Measurements from ENCODE around the gene DTX1.
"Not testable (repeated sequence)": the region's sequence is repeated elsewhere in the genome, so short reads cannot be mapped to it uniquely, and the experiment has no call there.

Gene DTX1

DNA sequence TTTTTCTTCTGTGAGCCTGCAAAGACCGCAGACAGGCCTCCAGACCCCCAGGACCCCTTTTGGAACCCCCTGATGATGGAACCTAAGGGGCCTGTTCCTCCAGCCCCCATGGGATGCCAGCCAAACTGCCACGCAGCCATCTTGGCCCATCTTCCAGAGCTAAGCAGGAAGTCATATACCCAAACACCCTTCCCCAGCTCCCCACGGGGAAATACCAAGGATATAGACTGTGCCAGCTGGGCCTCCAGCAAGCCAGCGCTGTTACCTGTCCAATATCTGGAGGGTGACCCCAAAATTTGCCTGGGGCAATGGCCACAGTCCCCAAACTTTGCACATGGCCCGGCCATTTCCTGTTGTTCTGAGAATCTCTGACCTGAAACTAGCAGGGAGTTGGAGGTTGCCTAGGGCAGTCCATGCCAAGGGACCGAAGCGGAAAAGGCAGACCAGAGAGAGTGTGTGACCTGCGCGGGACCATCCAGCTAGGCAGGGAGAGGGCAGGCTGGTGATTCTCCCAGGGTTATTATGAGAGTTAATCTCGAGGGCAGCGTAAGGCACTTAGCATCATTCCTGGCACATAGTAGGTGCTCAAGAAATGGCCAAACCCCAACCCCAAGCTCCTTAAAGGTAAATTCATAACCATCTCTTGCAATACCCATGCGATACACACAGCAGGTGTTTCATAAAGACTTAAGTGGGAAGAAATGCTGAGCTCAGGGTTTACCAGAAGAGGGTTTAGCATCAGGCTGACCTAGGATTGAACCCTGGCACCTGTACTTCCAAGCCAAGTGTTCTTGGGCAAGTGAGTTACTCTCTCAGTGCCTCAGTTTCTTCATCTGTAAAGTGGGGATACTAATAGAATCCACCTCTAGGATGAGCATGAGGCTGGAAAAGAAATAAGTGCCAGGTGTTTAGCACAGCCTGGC is 81.6 kb downstream of the DTX1 start:
- no peak overlapping the region for H3K4me3 ChIP-seq (ENCODE audit: control insufficient read depth, low read depth, low read length)
- TF ChIP-seq, protein P1, sequence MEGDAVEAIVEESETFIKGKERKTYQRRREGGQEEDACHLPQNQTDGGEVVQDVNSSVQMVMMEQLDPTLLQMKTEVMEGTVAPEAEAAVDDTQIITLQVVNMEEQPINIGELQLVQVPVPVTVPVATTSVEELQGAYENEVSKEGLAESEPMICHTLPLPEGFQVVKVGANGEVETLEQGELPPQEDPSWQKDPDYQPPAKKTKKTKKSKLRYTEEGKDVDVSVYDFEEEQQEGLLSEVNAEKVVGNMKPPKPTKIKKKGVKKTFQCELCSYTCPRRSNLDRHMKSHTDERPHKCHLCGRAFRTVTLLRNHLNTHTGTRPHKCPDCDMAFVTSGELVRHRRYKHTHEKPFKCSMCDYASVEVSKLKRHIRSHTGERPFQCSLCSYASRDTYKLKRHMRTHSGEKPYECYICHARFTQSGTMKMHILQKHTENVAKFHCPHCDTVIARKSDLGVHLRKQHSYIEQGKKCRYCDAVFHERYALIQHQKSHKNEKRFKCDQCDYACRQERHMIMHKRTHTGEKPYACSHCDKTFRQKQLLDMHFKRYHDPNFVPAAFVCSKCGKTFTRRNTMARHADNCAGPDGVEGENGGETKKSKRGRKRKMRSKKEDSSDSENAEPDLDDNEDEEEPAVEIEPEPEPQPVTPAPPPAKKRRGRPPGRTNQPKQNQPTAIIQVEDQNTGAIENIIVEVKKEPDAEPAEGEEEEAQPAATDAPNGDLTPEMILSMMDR (IDR thresholded peaks at IDR 0.05; ENCODE audit: control insufficient read depth, insufficient read depth, low read depth, low read length, missing control alignments) = no peak
- no peak for DNase-seq (ENCODE audit: low read depth)

DNA sequence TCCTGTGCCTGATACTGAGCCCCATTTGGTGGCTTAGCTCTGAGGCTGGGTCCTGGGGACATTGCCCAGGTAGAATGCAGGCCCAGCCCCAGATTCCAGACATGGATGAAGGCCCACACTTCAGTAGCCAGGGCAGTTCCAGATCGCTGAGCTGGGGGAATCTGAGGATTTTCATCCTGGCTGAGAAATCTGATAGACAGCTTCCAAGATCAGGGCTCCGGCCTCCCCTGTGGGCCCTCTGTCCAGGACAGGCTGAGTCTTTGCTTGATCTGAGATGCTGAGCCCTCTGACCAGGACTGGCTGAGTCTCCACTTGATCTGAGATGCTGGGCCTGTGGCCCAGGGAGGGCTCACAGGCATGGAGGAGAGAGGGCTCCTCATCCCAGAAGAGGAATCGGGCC is 82.3 kb downstream of the DTX1 start:
- no peak for DNase-seq (ENCODE audit: low read depth)
- TF ChIP-seq, protein P1 (IDR thresholded peaks at IDR 0.05; ENCODE audit: control insufficient read depth, insufficient read depth, low read depth, low read length, missing control alignments) = no peak
- no peak overlapping the region for H3K4me3 ChIP-seq (ENCODE audit: control insufficient read depth, low read depth, low read length)

DNA sequence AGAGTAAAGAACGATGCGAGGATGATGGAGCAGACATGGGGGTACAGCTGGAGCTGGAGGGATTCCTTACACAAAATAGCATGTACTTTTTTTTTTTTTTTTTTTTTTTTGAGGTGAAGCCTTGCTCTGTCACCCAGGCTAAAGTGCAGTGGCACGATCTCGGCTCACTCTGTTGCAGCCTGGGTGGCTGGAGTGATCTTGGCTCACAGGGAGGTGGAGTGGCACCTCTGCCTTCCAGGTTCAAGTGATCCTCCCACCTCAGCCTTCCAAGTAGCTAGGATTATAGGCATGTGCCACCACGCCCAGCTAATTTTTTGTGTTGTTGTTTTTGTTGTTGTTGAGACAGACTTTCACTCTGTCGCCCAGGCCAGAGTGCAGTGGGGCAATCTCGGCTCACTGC is 84.2 kb downstream of the DTX1 start:
- no peak overlapping the region for H3K4me3 ChIP-seq (ENCODE audit: control insufficient read depth, low read depth, low read length)
- TF ChIP-seq, protein P1 (IDR thresholded peaks at IDR 0.05; ENCODE audit: control insufficient read depth, insufficient read depth, low read depth, low read length, missing control alignments) = no peak
- no peak for DNase-seq (ENCODE audit: low read depth)

DNA sequence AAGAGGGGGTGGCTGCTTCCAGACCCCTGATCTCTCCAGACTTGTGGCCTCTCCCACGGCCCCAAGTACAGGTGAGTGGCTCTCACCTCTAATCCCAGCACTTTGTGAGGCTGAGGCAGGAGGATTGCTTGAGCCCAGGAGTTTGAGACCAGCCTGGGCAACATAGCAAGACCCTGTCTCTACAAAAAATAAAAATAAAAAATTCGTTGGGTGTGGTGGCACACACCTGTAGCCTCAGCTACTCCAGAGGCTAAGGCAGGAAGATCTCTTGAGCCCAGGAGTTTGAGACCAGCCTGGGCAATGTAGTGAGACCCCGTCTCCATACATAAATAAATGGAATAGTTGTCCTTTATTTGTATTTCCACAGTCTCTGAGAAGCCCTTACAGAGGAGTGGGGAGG is 85.2 kb downstream of the DTX1 start:
- not testable (repeated sequence) for H3K4me3 ChIP-seq (ENCODE audit: control insufficient read depth, low read depth, low read length); DNase-seq (ENCODE audit: low read depth)

DNA sequence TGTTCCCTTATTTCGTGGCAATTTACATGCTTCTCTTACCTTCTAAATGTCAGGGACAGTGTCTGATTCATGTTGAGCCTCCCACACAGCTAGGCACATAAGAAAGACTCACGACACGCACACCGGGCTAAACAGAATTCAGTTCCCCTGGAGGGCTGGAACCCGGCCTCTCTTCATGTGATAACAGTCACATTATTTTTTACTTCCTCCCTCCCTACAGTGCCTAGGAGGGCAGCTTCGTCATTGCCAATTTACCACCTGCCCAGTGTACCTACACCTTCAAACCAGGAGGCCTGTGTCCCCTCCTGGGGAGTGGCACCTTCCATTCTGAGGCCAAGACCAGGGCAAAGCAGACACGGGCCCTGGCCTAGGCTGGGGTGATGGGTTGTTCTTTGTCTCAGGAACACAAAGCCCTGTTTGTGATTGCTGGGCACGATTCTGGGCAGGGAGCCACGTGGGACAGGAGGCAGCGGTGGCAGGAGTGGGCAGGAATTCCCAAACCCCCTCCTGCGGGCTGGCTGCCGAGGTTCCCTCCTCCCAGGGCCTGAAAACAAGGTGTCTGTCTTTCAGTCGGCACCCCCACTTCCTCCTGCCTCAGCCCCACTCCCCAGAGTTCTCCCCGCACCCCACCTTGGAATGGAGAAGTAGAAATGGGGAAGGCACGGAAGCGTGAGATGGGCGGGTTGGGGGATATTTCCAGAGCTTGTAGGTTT is 85.8 kb downstream of the DTX1 start:
- DNase-seq (ENCODE audit: low read depth) = no peak
- TF ChIP-seq, protein P1 (IDR thresholded peaks at IDR 0.05; ENCODE audit: control insufficient read depth, insufficient read depth, low read depth, low read length, missing control alignments) = no peak
- H3K4me3 ChIP-seq (ENCODE audit: control insufficient read depth, low read depth, low read length) = no peak overlapping the region

DNA sequence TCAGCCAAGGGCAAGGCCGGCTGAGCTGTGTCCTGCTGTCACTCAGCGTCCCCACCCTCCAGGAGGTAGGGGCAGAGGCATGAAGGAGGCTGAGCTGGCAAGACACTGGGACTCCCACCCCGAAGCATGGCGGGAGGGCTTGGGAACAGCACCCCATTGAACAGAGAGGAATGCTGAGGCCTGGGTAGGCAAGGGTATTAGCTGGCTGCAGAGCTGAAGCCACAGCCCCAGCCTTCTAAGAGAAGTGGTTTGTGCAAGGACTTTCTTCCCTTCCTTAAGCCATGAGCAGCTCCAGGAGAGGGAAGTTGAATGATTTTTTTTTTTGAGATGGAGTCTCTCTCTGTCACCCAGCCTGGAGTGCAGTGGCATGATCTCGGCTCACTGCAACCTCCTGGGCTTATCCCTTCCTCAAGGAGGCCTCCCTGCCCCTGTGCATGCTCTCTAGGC is 86.4 kb downstream of the DTX1 start:
- TF ChIP-seq, protein P1 (IDR thresholded peaks at IDR 0.05; ENCODE audit: control insufficient read depth, insufficient read depth, low read depth, low read length, missing control alignments) = no peak
- no peak for DNase-seq (ENCODE audit: low read depth)

DNA sequence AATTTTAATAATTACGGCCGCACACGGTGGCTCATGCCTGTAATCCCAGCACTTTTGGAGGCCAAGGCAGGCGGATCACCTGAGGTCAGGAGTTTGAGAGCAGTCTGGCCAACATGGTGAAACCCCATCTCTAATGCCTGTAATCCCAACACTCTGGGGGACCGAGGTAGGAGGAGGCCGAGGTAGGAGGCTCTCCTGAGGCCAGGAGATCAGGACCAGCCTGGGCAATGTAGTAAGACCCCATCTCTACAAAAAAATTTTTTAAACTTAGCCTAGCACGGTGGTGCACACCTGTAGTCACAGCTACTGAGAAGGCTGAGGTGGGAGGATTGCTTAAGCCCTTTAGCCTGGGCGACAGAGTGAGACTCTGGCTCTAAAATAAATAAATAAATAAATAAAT is 87.4 kb downstream of the DTX1 start:
- no peak for DNase-seq (ENCODE audit: low read depth)
- TF ChIP-seq, protein P1 (IDR thresholded peaks at IDR 0.05; ENCODE audit: control insufficient read depth, insufficient read depth, low read depth, low read length, missing control alignments) = no peak

More for the DNA sequence above, 86.4 kb downstream of the DTX1 start:
- H3K4me3 ChIP-seq (ENCODE audit: control insufficient read depth, low read depth, low read length) = no peak overlapping the region

More for the DNA sequence above, 87.4 kb downstream of the DTX1 start:
- H3K4me3 ChIP-seq (ENCODE audit: control insufficient read depth, low read depth, low read length) = no peak overlapping the region

Data from AG09309 (cell line).